Fibroblast of villous mesenchyme (primary cell): ENCODE results near the gene TEAD2. TPM values are rescaled to one million over a fixed set of nuclear protein-coding genes. Genes with fewer than 3 reads are reported as not detected.

Experiments
- DNase-seq: peaks from one replicate; pipeline ENCODE4 v3.0.0-alpha.2; 2010; ENCODE audit warnings: low read depth
- H3K4me3 ChIP-seq: 2 replicates; pipeline ENCODE4 v1.5.1; 2011; ENCODE audit warnings: low read depth, mild to moderate bottlenecking, low read length
- small RNA-seq: library from RNA; depleted of rRNA; stranded (forward); fragments of <200 nt; gene quantifications from one replicate; pipeline ENCODE3, GENCODE V24; 2012
- total RNA-seq: library from RNA; depleted of rRNA; stranded (reverse); fragments of >200 nt; gene quantifications from 2 replicates; pipeline ENCODE4 v1.2.3, GENCODE V29; 2012
- TF ChIP-seq, protein P1 (sequence below): IDR thresholded peaks from 2 replicates; pipeline ENCODE4 v1.5.1; 2012; ENCODE audit warnings: low read depth, mild to moderate bottlenecking, low read length; ENCODE audit not compliant: insufficient read depth

TEAD2 gene
- total RNA-seq, 1 donor, result 37.6 TPM

DNA sequence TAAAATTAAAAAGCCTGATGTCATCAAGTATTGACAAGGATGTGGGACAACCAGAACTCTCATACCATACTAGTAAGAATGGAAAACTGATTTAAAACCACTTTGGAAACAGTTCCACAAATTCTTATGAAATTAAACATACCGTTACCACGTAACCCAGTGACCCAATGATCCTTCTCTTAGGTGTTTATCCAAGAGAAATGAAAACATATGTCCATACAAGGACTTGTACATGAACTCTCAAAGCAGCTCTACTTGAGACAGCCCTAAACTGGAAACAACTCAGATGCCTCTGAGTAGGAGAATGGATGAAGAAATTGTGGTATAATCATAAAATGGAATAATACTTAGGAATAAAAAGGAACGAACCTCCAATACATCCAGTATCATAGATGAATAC lies 64.8 kb downstream of the TEAD2 start:
- peak; percentile 77 for DNase-seq
- TF ChIP-seq, protein P1, sequence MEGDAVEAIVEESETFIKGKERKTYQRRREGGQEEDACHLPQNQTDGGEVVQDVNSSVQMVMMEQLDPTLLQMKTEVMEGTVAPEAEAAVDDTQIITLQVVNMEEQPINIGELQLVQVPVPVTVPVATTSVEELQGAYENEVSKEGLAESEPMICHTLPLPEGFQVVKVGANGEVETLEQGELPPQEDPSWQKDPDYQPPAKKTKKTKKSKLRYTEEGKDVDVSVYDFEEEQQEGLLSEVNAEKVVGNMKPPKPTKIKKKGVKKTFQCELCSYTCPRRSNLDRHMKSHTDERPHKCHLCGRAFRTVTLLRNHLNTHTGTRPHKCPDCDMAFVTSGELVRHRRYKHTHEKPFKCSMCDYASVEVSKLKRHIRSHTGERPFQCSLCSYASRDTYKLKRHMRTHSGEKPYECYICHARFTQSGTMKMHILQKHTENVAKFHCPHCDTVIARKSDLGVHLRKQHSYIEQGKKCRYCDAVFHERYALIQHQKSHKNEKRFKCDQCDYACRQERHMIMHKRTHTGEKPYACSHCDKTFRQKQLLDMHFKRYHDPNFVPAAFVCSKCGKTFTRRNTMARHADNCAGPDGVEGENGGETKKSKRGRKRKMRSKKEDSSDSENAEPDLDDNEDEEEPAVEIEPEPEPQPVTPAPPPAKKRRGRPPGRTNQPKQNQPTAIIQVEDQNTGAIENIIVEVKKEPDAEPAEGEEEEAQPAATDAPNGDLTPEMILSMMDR, result no peak
- no peak overlapping the region for H3K4me3 ChIP-seq

DNA sequence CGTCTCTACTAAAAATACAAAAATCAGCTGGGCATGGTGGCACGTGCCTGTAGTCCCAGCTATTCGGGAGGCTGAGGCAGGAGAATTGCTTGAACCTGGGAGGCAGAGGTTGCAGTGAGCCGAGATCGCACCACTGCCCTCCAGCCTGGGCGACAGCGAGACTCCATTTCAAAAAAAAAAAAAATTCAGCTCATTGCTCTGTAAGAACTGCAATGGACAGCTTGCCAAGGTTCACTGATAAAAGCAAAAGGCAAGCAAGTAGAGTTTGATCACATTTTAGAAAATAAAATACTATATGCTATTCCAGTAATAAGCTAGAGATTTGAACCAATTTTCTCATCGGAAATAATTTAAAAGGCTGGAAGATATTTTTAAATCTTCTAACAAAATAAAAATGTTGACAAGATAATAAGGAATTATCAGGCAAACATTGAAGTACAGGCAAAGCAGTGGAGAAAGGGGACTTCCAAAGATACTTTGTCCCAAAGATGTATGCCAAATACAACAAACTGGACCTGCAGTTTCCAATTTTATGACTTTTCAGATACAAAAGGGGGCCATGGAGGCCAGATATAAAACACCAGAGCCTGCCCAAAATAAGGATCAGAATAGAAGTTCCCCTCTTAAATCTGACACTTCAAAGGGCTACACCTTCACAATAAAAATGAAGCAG lies 66.9 kb downstream of the TEAD2 start:
- H3K4me3 ChIP-seq, result no peak overlapping the region
- TF ChIP-seq, protein P1, result no peak
- DNase-seq, result no peak

DNA sequence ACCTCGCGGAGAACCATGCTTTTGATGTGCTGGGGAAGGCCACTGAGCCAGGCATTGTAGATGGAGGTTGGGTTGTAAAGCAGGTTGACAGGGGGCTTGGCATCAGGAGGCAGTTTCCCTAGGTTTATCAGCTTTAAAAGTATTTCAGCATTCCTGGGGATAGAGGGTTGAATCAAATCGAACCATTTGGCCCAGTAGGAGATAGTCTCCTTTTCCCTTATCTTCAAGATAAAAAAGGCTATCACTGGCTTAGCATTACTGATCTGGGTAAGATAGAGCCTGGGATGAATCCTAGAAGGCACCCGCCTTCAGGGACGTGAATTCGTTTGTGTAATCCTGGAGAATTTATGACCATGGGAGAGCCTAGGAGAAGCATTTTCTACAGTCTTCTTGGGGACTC lies 67.8 kb downstream of the TEAD2 start:
- TF ChIP-seq, protein P1, result no peak
- no peak for DNase-seq

More for the DNA sequence above, 67.8 kb downstream of the TEAD2 start:
- no peak overlapping the region for H3K4me3 ChIP-seq

Small RNA genes lying within 50 kb of the gene (small RNA-seq; reads per million reads assigned to genes)
- gene MIR4324, result not detected

Other genes with a start within 250 kb of the TEAD2 start
- 4.8 and 6.5 TPM in 2 replicates for gene LIN7B, start 248.0 kb downstream of the TEAD2 start, total RNA-seq
- 0.32 TPM in 1 of 2 replicates, not detected in the other for gene C19orf73, start 243.3 kb downstream of the TEAD2 start, total RNA-seq
- gene PPFIA3, start 242.9 kb downstream of the TEAD2 start, total RNA-seq, result 1.6 and 2.2 TPM in 2 replicates
- gene HRC, start 207.0 kb downstream of the TEAD2 start, total RNA-seq, result under 0.01 TPM in 1 of 2 replicates, not detected in the other
- 17.3 and 18.0 TPM in 2 replicates for gene TRPM4, start 204.6 kb downstream of the TEAD2 start, total RNA-seq
- gene SLC6A16, start 37.2 kb downstream of the TEAD2 start, total RNA-seq, result 0.64 TPM in 1 of 2 replicates, not detected in the other
- not detected in 2 replicates for gene CD37, start 27.0 kb downstream of the TEAD2 start, total RNA-seq
- 0.32 TPM in 1 of 2 replicates, not detected in the other for gene DKKL1, start 1.5 kb upstream of the TEAD2 start, total RNA-seq
- not detected in 2 replicates for gene KASH5, start 25.8 kb upstream of the TEAD2 start, total RNA-seq
- gene PTH2, start 61.0 kb upstream of the TEAD2 start, total RNA-seq, result not detected in 2 replicates
- gene GFY, start 63.0 kb upstream of the TEAD2 start, total RNA-seq, result not detected in 2 replicates
- gene SLC17A7, start 79.1 kb upstream of the TEAD2 start, total RNA-seq, result not detected in 2 replicates
- 91.1 and 107 TPM in 2 replicates for gene PIH1D1, start 89.4 kb upstream of the TEAD2 start, total RNA-seq
- gene ALDH16A1, start 90.8 kb upstream of the TEAD2 start, total RNA-seq, result 17.7 and 40.6 TPM in 2 replicates
- 2.6 and 4.8 TPM in 2 replicates for gene FLT3LG, start 111.8 kb upstream of the TEAD2 start, total RNA-seq
- gene RPL13A, start 125.2 kb upstream of the TEAD2 start, total RNA-seq, result 1,887 and 2,774 TPM in 2 replicates
- gene RPS11, start 134.0 kb upstream of the TEAD2 start, total RNA-seq, result 1,679 and 1,912 TPM in 2 replicates
- 39.7 and 44.8 TPM in 2 replicates for gene FCGRT, start 150.2 kb upstream of the TEAD2 start, total RNA-seq
- gene RCN3, start 165.6 kb upstream of the TEAD2 start, total RNA-seq, result 115 and 162 TPM in 2 replicates
- 76.9 and 101 TPM in 2 replicates for gene NOSIP, start 218.1 kb upstream of the TEAD2 start, total RNA-seq
- 0.32 and 0.43 TPM in 2 replicates for gene PRRG2, start 218.9 kb upstream of the TEAD2 start, total RNA-seq
- 3.0 and 3.9 TPM in 2 replicates for gene PRR12, start 228.8 kb upstream of the TEAD2 start, total RNA-seq